Measurements from ENCODE around the gene GRIK1. TPM values are rescaled to one million over a fixed set of nuclear protein-coding genes. Genes with fewer than 3 reads are reported as not detected.

Gene GRIK1
- total RNA-seq, 4 donors from 2014 or later, result 0.44 to 4.1 (median 2.6) TPM

GRCh38 chr21:29641635-29642550 lies 297.9 kb downstream of the GRIK1 start:
- no peak for DNase-seq (ENCODE audit: low spot score in 2 of 2)
- no peak overlapping the region for H3K27ac ChIP-seq
- no peak for TF ChIP-seq POLR2A (IDR thresholded peaks at IDR 0.05)
- TF ChIP-seq CTCF (IDR thresholded peaks at IDR 0.05), result no peak
- no peak for TF ChIP-seq EP300 (IDR thresholded peaks at IDR 0.05)
- no peaks in the 10 kb centered on the region for H3K36me3 ChIP-seq
- H3K9me3 ChIP-seq, result no peaks in the 10 kb centered on the region
- WGBS, 2 donors, result 84 to 93% methylated on average over 7 of the region's 7 CpGs
- H3K4me1 ChIP-seq, result no peaks in the 10 kb centered on the region
- H3K4me3 ChIP-seq, result no peak overlapping the region
- H3K27me3 ChIP-seq, result no peaks in the 10 kb centered on the region

- H3K4me1 ChIP-seq, result no peaks in the 10 kb centered on the region
- no peaks in the 10 kb centered on the region for H3K27me3 ChIP-seq
- H3K9me3 ChIP-seq, result no peaks in the 10 kb centered on the region
- WGBS, 2 donors, result 89 to 92% methylated on average over 5 of the region's 5 CpGs
- TF ChIP-seq CTCF (IDR thresholded peaks at IDR 0.05) (no peak), POLR2A (IDR thresholded peaks at IDR 0.05) (no peak), EP300 (IDR thresholded peaks at IDR 0.05) (no peak)
- no peak for DNase-seq (ENCODE audit: low spot score in 2 of 2)
- no peaks in the 10 kb centered on the region for H3K36me3 ChIP-seq
- H3K4me3 ChIP-seq, result no peak overlapping the region
- H3K27ac ChIP-seq, result no peak overlapping the region
Observed at GRCh38 chr21:29641001-29641634, 298.7 kb downstream of the GRIK1 start.

- no peak overlapping the region for H3K4me3 ChIP-seq
- H3K27me3 ChIP-seq, result no peaks in the 10 kb centered on the region
- no peaks in the 10 kb centered on the region for H3K36me3 ChIP-seq
- no peak for DNase-seq (ENCODE audit: low spot score in 2 of 2)
- H3K9me3 ChIP-seq, result no peaks in the 10 kb centered on the region
- TF ChIP-seq CTCF (IDR thresholded peaks at IDR 0.05) (no peak), EP300 (IDR thresholded peaks at IDR 0.05) (no peak), POLR2A (IDR thresholded peaks at IDR 0.05) (no peak)
- no peaks in the 10 kb centered on the region for H3K4me1 ChIP-seq
- 40 to 51% methylated on average over 2 of the region's 2 CpGs for WGBS, 2 donors
- no peak overlapping the region for H3K27ac ChIP-seq
Observed at GRCh38 chr21:29640080-29640508, 299.7 kb downstream of the GRIK1 start.

GRCh38 chr21:29639366-29640079 lies 300.3 kb downstream of the GRIK1 start:
- Histone ChIP-seq H3K36me3 (no peaks in the 10 kb centered on the region), H3K27ac (no peak overlapping the region), H3K4me3 (no peak overlapping the region), H3K27me3 (no peaks in the 10 kb centered on the region), H3K9me3 (no peaks in the 10 kb centered on the region), H3K4me1 (no peaks in the 10 kb centered on the region)
- WGBS, 2 donors, result 77 to 85% methylated on average over 5 of the region's 5 CpGs
- no peak for DNase-seq (ENCODE audit: low spot score in 2 of 2)
- TF ChIP-seq POLR2A (IDR thresholded peaks at IDR 0.05), result no peak
- TF ChIP-seq CTCF (IDR thresholded peaks at IDR 0.05), result no peak
- TF ChIP-seq EP300 (IDR thresholded peaks at IDR 0.05), result no peak

Measured in tibial nerve (tissue), 4 donors.